ENCODE measurements around the gene TBC1D2B.
"Not testable (repeated sequence)": the region's sequence is repeated elsewhere in the genome, so short reads cannot be mapped to it uniquely, and the experiment has no call there.

- not testable (repeated sequence) for TF ChIP-seq CTCF, POLR2A (IDR thresholded peaks at IDR 0.05)
These were observed 106.6 kb downstream of the TBC1D2B start for GRCh38 chr15:77970813-77971360.

All from heart left ventricle (tissue), 13 donors.